Duodenal mucosa (tissue), 2 donors: ENCODE results near the gene APLP1.
"Not testable (repeated sequence)": the region's sequence is repeated elsewhere in the genome, so short reads cannot be mapped to it uniquely, and the experiment has no call there.

Source experiments
- H3K27ac ChIP-seq: one replicate; pipeline ENCODE4 v1.7.0; 2013; ENCODE audit warnings: low read depth, low read length
- H3K27me3 ChIP-seq, 2 donors: one replicate each; pipeline ENCODE4 v1.7.0; 2013; ENCODE audit warnings: low read length in 2 of 2, control low read depth in 1 of 2; ENCODE audit not compliant: insufficient read depth in 2 of 2, control insufficient read depth in 1 of 2
- H3K36me3 ChIP-seq, 2 donors: one replicate each; pipeline ENCODE4 v1.7.0; 2013; ENCODE audit warnings: low read length in 2 of 2, control low read depth in 1 of 2; ENCODE audit not compliant: insufficient read depth in 2 of 2, control insufficient read depth in 1 of 2
- H3K4me1 ChIP-seq, 2 donors: one replicate each; pipeline ENCODE4 v1.7.0; 2013; ENCODE audit warnings: low read length in 2 of 2, control low read depth in 1 of 2; ENCODE audit not compliant: insufficient read depth in 2 of 2, control insufficient read depth in 1 of 2
- H3K4me3 ChIP-seq, 2 donors: one replicate each; pipeline ENCODE4 v1.7.0; 2013; ENCODE audit warnings: low read length in 2 of 2, low read depth in 1 of 2
- H3K9ac ChIP-seq, 2 donors: one replicate each; pipeline ENCODE4 v1.7.0; 2013; ENCODE audit warnings: low read length in 2 of 2, low read depth in 1 of 2
- H3K9me3 ChIP-seq, 2 donors: one replicate each; pipeline ENCODE4 v1.7.0; 2013; ENCODE audit warnings: low read length in 2 of 2, control low read depth in 1 of 2; ENCODE audit not compliant: control insufficient read depth in 1 of 2

The APLP1 gene

DNA sequence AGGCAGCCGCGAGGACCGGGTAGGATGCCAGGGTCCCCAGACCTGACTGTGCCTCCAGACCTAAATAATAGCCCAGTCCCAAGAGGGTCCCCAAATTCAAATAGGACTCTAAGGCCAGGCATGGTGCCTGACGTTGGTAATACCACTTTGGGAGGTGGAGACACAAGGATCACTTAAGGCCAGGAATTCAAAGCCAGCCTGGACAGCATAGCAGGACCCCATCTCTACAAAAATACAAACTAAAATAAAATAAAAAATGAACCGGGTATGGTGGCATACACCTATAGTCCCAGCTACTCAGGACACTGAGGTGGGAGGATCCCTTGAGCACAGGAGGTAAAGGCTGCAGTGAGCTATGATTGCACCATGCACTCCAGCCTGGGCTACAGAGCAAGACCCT, 5.4 kb upstream of the APLP1 start:
- H3K9ac ChIP-seq = no peak overlapping the region
- H3K9me3 ChIP-seq = no peaks in the 10 kb centered on the region
- no peak overlapping the region for H3K27ac ChIP-seq
- H3K4me1 ChIP-seq = no peaks in the 10 kb centered on the region
- no peak overlapping the region for H3K4me3 ChIP-seq
- H3K27me3 ChIP-seq = peaks cover 25 to 34% of the 10 kb centered on the region in 2 donors
- no peaks in the 10 kb centered on the region for H3K36me3 ChIP-seq

DNA sequence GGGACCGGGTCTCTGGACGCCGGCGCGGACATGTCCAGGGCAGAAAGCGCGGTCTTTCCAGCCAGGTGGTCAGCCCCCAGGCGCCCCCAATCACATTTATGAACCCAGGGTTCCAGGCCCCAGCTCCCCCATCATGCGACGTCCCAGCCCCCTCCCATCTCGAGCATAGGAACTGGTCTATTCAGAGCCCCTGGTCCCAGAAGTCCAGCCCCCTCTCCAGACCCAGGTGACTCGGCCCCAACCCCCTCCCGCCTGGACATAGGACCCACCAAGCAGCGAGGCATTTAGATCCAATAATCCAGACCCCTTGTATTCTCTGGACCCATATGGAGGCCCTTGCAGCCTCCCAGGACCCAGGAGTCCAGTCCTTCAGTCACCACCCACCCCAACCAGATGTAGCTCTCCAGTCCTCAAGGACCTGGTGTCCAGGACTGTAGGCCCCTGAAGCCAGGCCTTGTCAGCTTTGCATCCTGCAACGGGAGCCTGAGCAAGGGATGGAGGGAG, 501 bp downstream of the APLP1 start:
- H3K27ac ChIP-seq = no peak overlapping the region
- peaks cover 14 to 22% of the 10 kb centered on the region in 2 donors for H3K27me3 ChIP-seq
- no peaks in the 10 kb centered on the region for H3K36me3 ChIP-seq
- no peaks in the 10 kb centered on the region for H3K9me3 ChIP-seq
- H3K4me1 ChIP-seq = peaks cover 8 to 16% of the 10 kb centered on the region in 2 donors
- H3K4me3 ChIP-seq = peak overlapping the region; percentile 16 to 43
- no peak overlapping the region for H3K9ac ChIP-seq

DNA sequence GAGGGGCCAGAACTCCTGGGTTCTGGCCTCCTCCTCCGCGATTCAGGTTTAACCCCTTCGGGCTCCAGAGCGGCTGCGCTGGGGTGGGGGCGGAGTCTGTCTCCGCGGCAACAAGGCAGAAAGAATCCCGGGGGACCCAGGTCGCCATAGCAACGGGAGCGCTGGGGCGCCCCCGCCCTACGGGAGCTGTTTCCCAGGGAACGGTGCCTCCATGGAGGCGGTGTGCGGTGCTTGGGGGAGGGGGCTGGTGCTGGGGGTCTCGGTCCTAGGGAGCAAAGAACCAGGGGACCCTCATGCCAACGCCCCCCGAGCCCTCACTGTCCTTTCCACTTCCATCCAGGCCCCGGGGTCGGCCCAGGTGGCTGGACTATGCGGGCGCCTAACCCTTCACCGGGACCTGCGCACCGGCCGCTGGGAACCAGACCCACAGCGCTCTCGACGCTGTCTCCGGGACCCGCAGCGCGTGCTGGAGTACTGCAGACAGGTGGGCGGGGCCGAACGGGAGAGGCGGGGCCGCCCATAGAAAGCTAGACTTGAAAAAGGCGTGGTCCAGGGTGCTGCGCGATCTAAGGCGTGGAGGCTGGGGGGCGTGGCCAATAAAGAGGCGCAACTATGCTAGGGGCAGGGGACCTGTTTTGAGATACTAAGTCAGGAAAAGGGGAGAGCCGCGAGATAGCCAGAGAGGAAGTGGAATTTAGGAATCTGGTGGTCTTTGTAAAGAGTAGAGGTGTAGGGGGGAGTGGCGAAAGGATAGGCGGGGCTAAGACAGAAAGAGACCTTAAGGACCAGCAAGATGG, 1.2 kb downstream of the APLP1 start:
- Histone ChIP-seq H3K9me3 (no peaks in the 10 kb centered on the region), H3K36me3 (no peaks in the 10 kb centered on the region), H3K27me3 (peaks cover 14 to 22% of the 10 kb centered on the region in 2 donors), H3K4me1 (peaks cover 8 to 16% of the 10 kb centered on the region in 2 donors), H3K27ac (no peak overlapping the region), H3K4me3 (peak overlapping the region; percentile 28 to 43), H3K9ac (no peak overlapping the region)

DNA sequence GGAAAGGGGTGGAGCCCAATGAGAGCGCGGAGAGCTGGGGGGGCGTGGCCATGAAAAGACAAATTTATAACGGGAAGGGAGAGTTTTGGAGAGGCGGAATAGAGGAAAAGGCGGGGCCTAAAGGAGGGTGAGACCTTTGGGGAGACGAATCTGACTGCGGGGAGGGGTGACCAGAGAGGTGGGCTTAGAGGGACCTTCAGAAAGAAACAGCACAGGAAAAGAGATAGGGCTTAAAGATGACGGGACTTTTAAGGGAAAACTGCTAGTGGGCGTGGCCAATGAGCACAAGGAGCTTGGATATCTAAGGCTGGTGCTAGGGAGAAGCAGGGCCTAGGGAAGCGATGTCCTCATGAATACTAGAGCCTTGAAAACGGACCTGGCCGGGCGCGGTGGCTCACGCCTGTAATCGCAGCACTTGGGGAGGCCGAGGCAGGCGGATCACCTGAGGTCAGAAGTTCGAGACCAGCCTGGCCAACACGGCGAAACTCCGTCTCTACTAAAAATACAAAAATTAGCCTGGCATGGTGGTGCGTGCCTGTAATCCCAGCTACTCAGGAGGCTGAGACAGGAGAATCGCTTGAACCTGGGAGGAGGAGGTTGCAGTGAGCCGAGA, 1.9 kb downstream of the APLP1 start:
- H3K9ac ChIP-seq, H3K27ac ChIP-seq, H3K9me3 ChIP-seq, H3K36me3 ChIP-seq: not testable (repeated sequence)
- Histone ChIP-seq H3K4me1 (peaks cover 8 to 16% of the 10 kb centered on the region in 2 donors), H3K4me3 (peak overlapping the region; percentile 22 to 28), H3K27me3 (peaks cover 14 to 22% of the 10 kb centered on the region in 2 donors)

DNA sequence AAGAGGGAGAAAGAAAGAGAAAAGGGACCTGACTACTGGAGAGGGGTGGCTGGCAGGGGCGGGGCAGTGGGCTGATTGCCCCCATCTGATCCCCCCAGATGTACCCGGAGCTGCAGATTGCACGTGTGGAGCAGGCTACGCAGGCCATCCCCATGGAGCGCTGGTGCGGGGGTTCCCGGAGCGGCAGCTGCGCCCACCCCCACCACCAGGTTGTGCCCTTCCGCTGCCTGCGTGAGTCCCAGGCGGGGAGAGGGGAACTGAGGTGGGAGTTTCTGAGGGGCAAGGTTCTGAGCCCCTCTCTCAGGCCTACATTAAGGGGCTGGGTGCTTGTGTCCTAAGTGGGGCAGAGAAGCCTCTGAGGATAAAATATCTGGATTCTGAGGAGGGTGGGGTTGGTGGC, 2.4 kb downstream of the APLP1 start:
- H3K9me3 ChIP-seq = no peaks in the 10 kb centered on the region
- H3K9ac ChIP-seq = no peak overlapping the region
- peaks cover 14 to 20% of the 10 kb centered on the region in 2 donors for H3K27me3 ChIP-seq
- no peak overlapping the region for H3K4me3 ChIP-seq
- no peaks in the 10 kb centered on the region for H3K36me3 ChIP-seq
- peaks cover 8 to 16% of the 10 kb centered on the region in 2 donors for H3K4me1 ChIP-seq
- H3K27ac ChIP-seq = no peak overlapping the region

DNA sequence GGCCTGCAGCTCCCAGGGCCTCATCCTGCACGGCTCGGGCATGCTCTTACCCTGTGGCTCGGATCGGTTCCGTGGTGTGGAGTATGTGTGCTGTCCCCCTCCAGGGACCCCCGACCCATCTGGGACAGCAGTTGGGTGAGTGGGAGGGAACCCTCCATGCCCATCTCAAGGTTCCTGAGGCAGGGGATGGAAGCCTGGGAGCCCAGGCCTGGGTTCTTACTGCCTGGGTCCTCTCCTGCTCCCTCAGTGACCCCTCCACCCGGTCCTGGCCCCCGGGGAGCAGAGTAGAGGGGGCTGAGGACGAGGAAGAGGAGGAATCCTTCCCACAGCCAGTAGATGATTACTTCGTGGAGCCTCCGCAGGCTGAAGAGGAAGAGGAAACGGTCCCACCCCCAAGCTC, 3.2 kb downstream of the APLP1 start:
- Histone ChIP-seq H3K9ac (no peak overlapping the region), H3K4me3 (no peak overlapping the region), H3K4me1 (peaks cover 8 to 16% of the 10 kb centered on the region in 2 donors), H3K36me3 (no peaks in the 10 kb centered on the region), H3K9me3 (no peaks in the 10 kb centered on the region), H3K27me3 (peaks cover 17 to 19% of the 10 kb centered on the region in 2 donors), H3K27ac (no peak overlapping the region)

DNA sequence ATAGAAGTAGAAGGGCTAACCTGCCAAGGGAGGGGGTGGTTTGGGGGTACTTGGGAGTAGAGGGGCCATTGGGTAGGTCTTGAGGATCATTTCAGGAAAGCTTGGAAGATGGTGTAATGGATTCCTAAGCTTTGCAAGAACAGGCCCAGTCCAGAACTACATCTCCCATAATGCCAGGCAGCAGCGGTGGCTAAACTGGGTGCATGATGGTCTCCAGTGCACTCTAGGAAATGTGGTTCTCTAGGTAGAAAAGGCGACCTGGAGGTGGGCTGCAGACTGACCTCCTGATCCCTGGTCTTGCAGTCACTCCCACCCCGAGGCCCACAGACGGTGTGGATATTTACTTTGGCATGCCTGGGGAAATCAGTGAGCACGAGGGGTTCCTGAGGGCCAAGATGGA, 3.8 kb downstream of the APLP1 start:
- Histone ChIP-seq H3K9me3 (no peaks in the 10 kb centered on the region), H3K4me3 (no peak overlapping the region), H3K36me3 (no peaks in the 10 kb centered on the region), H3K27me3 (peaks cover 17 to 19% of the 10 kb centered on the region in 2 donors), H3K9ac (no peak overlapping the region), H3K27ac (no peak overlapping the region), H3K4me1 (peaks cover 8 to 16% of the 10 kb centered on the region in 2 donors)

DNA sequence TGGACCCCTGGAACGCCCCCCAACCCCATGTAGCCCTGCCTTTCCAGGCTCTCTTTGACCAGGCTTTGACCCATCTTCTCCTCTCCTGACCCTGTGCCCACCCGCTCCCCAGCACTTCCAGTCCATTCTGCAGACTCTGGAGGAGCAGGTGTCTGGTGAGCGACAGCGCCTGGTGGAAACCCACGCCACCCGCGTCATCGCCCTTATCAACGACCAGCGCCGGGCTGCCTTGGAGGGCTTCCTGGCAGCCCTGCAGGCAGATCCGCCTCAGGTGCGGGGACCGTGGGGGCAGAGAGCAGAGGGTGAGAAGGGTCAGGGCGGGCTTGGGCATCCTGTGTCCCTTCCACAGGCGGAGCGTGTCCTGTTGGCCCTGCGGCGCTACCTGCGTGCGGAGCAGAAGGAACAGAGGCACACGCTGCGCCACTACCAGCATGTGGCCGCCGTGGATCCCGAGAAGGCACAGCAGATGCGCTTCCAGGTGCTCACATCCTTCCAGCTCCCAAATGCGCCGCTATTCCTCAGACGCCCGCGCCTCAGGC, 6.1 kb downstream of the APLP1 start:
- H3K4me3 ChIP-seq = no peak overlapping the region
- H3K27me3 ChIP-seq = peaks cover 3 to 15% of the 10 kb centered on the region in 2 donors
- H3K36me3 ChIP-seq = no peaks in the 10 kb centered on the region
- peaks cover 2 to 9% of the 10 kb centered on the region in 2 donors for H3K4me1 ChIP-seq
- no peaks in the 10 kb centered on the region for H3K9me3 ChIP-seq
- no peak overlapping the region for H3K27ac ChIP-seq
- H3K9ac ChIP-seq = no peak overlapping the region

DNA sequence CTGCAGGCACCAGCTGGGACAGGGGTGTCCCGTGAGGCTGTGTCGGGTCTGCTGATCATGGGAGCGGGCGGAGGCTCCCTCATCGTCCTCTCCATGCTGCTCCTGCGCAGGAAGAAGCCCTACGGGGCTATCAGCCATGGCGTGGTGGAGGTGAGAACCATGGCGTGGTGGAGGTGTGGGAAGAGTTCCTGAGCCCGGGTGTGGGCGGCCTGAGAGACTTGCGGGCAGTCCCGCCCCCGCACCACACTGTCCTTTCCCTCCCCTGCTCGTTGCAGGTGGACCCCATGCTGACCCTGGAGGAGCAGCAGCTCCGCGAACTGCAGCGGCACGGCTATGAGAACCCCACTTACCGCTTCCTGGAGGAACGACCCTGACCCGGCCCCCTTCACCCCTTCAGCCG, 10.7 kb downstream of the APLP1 start:
- H3K27ac ChIP-seq = no peak overlapping the region
- H3K9me3 ChIP-seq = no peaks in the 10 kb centered on the region
- H3K36me3 ChIP-seq = no peaks in the 10 kb centered on the region
- H3K27me3 ChIP-seq = peaks cover 3 to 5% of the 10 kb centered on the region in 2 donors
- no peak overlapping the region for H3K9ac ChIP-seq
- H3K4me1 ChIP-seq = no peaks in the 10 kb centered on the region
- H3K4me3 ChIP-seq = no peak overlapping the region

DNA sequence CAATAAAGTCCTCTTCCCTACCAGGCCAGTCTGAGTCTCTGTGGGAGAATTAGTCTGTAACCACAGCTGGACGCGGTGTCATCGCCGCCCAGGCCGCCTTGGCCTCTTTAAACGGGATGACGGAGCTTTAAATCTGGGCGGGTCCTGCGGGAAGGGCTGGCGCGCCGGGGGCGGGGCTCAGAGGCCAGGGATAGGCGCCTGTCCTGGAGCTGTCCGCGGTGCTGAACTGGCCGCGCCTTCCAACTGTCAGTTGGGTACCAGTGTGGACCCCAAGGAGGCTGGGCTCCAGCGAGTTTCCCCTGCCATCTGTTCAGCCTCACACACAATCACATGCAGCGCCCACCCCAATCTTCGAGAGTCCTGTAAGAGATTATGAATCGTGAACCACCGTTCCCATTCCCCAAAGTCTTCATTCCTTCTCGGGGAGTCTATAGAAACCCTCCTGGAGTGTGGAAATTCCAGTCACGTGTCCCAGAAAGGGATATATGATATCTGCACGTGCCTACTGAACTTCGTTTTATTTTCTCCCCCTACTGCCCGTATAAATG, 11.5 kb downstream of the APLP1 start:
- Histone ChIP-seq H3K27ac (no peak overlapping the region), H3K27me3 (peaks cover 3 to 5% of the 10 kb centered on the region in 2 donors), H3K9ac (no peak overlapping the region), H3K4me3 (no peak overlapping the region), H3K9me3 (no peaks in the 10 kb centered on the region), H3K4me1 (no peaks in the 10 kb centered on the region), H3K36me3 (no peaks in the 10 kb centered on the region)
